Nephron (organoid): ENCODE results near the gene HOXD10.
A peak's percentile ranks its signal among the peaks of the same experiment; 100 is the strongest.

Experiments used
- H3K27ac Mint-ChIP-seq, 3 experiments: 2 replicates each; pipeline ENCODE4 v1.8.0; 2020; ENCODE audit warnings: mixed read lengths in 3 of 3, mild to moderate bottlenecking in 2 of 3, moderate library complexity in 1 of 3
- H3K27me3 Mint-ChIP-seq: 2 replicates; pipeline ENCODE4 v1.8.0; 2021; ENCODE audit warnings: low read depth, mild to moderate bottlenecking, moderate library complexity, mixed read lengths
- H3K36me3 Mint-ChIP-seq: 2 replicates; pipeline ENCODE4 v1.8.0; 2020; ENCODE audit warnings: low read depth, mixed read lengths
- H3K4me1 Mint-ChIP-seq: 2 replicates; pipeline ENCODE4 v1.8.0; 2020; ENCODE audit warnings: mixed read lengths
- H3K4me3 Mint-ChIP-seq, 3 experiments: 2 replicates each; pipeline ENCODE4 v1.8.0; 2020; ENCODE audit warnings: mild to moderate bottlenecking in 3 of 3, mixed read lengths in 3 of 3, moderate library complexity in 2 of 3
- H3K9me3 Mint-ChIP-seq: 2 replicates; pipeline ENCODE4 v1.8.0; 2020; ENCODE audit warnings: mixed read lengths
- CTCF ChIP-seq, 3 experiments: fragments of 200-600 bp; sonication (generic); IDR thresholded peaks; one replicate each; pipeline ENCODE4 v1.5.0; 2021; ENCODE audit warnings: antibody characterized with exemption in 3 of 3; ENCODE audit not compliant: unreplicated experiment in 3 of 3

The HOXD10 gene

GRCh38 chr2:176088937-176089842 is 27.4 kb upstream of the HOXD10 start:
- Mint-ChIP-seq H3K36me3 (no peaks in the 10 kb centered on the region), H3K9me3 (peaks cover 3% of the 10 kb centered on the region), H3K4me1 (peaks cover 29% of the 10 kb centered on the region), H3K4me3 (no peak overlapping the region), H3K27ac (no peak overlapping the region), H3K27me3 (peaks cover 96% of the 10 kb centered on the region)
- no peak for TF ChIP-seq CTCF (IDR thresholded peaks at IDR 0.05; ENCODE audit: unreplicated experiment in 3 of 3)

- no peak overlapping the region for H3K4me3 Mint-ChIP-seq
- H3K4me1 Mint-ChIP-seq, result peaks cover 22% of the 10 kb centered on the region
- TF ChIP-seq CTCF (IDR thresholded peaks at IDR 0.05; ENCODE audit: unreplicated experiment in 3 of 3), result no peak
- H3K27ac Mint-ChIP-seq, result no peak overlapping the region
- peaks cover 96% of the 10 kb centered on the region for H3K27me3 Mint-ChIP-seq
- peaks cover 3% of the 10 kb centered on the region for H3K9me3 Mint-ChIP-seq
- H3K36me3 Mint-ChIP-seq, result no peaks in the 10 kb centered on the region
Observed at GRCh38 chr2:176089843-176090395, 26.7 kb upstream of the HOXD10 start.

GRCh38 chr2:176090862-176091261 is 25.7 kb upstream of the HOXD10 start:
- Mint-ChIP-seq H3K4me1 (peaks cover 18% of the 10 kb centered on the region), H3K27me3 (peaks cover 96% of the 10 kb centered on the region), H3K36me3 (no peaks in the 10 kb centered on the region), H3K4me3 (no peak overlapping the region), H3K9me3 (peaks cover 3% of the 10 kb centered on the region), H3K27ac (no peak overlapping the region)
- no peak for TF ChIP-seq CTCF (IDR thresholded peaks at IDR 0.05; ENCODE audit: unreplicated experiment in 3 of 3)

- Mint-ChIP-seq H3K36me3 (no peaks in the 10 kb centered on the region), H3K27me3 (peaks cover 96% of the 10 kb centered on the region), H3K9me3 (peaks cover 3% of the 10 kb centered on the region), H3K4me1 (peaks cover 18% of the 10 kb centered on the region), H3K27ac (no peak overlapping the region), H3K4me3 (peak overlapping the region; percentile 70 to 82 (median 75))
- TF ChIP-seq CTCF (IDR thresholded peaks at IDR 0.05; ENCODE audit: unreplicated experiment in 3 of 3), result no peak
Observed at GRCh38 chr2:176091329-176092258, 25.0 kb upstream of the HOXD10 start.

GRCh38 chr2:176092270-176093144 is 24.1 kb upstream of the HOXD10 start, which contains the start of gene HOXD13:
Gene HOXD13, plus strand, starts transcription at chr2:176092721. Its CDS starts 170 bp downstream, at chr2:176092891.
- H3K27me3 Mint-ChIP-seq, result peaks cover 96% of the 10 kb centered on the region
- TF ChIP-seq CTCF (IDR thresholded peaks at IDR 0.05; ENCODE audit: unreplicated experiment in 3 of 3), result no peak
- H3K36me3 Mint-ChIP-seq, result no peaks in the 10 kb centered on the region
- H3K4me1 Mint-ChIP-seq, result peaks cover 26% of the 10 kb centered on the region
- H3K4me3 Mint-ChIP-seq, result peak within 1 kb of the TSS; percentile 75 to 82 (median 78)
- H3K27ac Mint-ChIP-seq, result no peak within 1 kb of the TSS
- H3K9me3 Mint-ChIP-seq, result no peaks in the 10 kb centered on the region
